Caco-2 (cell line): ENCODE measurements around the gene MYOM3. TPM values are rescaled to one million over a fixed set of nuclear protein-coding genes. Genes with fewer than 3 reads are reported as not detected.

Source experiments
- BruUV-seq: library from RNA; stranded (reverse); fragments of 400-500 nt; replicated peaks from 2 replicates; lab custom pipeline; 2021; lab: Mats Ljungman, UMichigan
- CTCF ChIA-PET: fragments of 300-600 bp; sonication (Branson Sonifier 250); formaldehyde crosslinking; loops from one replicate; lab custom pipeline; 2022; ENCODE audit warnings: antibody characterized with exemption; lab: Charles Lee
- POLR2A ChIA-PET: fragments of 300-600 bp; sonication (Branson Sonifier 250); formaldehyde crosslinking; loops from one replicate; lab custom pipeline; 2022; ENCODE audit warnings: antibody characterized with exemption; lab: Charles Lee
- DNase-seq, 2 experiments: peaks; one replicate each; pipeline versions ENCODE4 v3.0.0 to v3.0.0-alpha.2; 2020 to 2022
- H3K27me3 ChIP-seq: replicated peaks from 2 replicates; pipeline ENCODE4 v1.6.0; 2011; ENCODE audit warnings: low read length; ENCODE audit not compliant: control insufficient read depth, insufficient read depth
- H3K36me3 ChIP-seq: 2 replicates; pipeline ENCODE4 v1.5.1; 2011; ENCODE audit warnings: low read length; ENCODE audit not compliant: control insufficient read depth, insufficient read depth
- H3K4me1 ChIP-seq: fragments of 250-450 bp; sonication (Bioruptor Pico); 2 replicates; pipeline ENCODE4 v1.5.1; 2020; ENCODE audit warnings: mild to moderate bottlenecking
- H3K4me3 ChIP-seq: 2 replicates; pipeline ENCODE4 v1.5.1; 2011; ENCODE audit warnings: low read depth, mild to moderate bottlenecking, control low read depth, low read length
- H3K9me3 ChIP-seq: fragments of 250-450 bp; sonication (Bioruptor Pico); 2 replicates; pipeline ENCODE4 v1.5.1; 2020; ENCODE audit warnings: mild to moderate bottlenecking, moderate library complexity
- H3K27ac Mint-ChIP-seq: one replicate; pipeline ENCODE4 v1.8.0; 2022; ENCODE audit warnings: mixed read lengths; ENCODE audit not compliant: unreplicated experiment
- H3K27me3 Mint-ChIP-seq: one replicate; pipeline ENCODE4 v1.8.0; 2022; ENCODE audit warnings: mixed read lengths; ENCODE audit not compliant: insufficient read depth, unreplicated experiment
- H3K36me3 Mint-ChIP-seq: one replicate; pipeline ENCODE4 v1.8.0; 2022; ENCODE audit warnings: mild to moderate bottlenecking, mixed read lengths; ENCODE audit not compliant: insufficient read depth, unreplicated experiment
- H3K4me1 Mint-ChIP-seq: one replicate; pipeline ENCODE4 v1.8.0; 2022; ENCODE audit warnings: low read depth, mixed read lengths; ENCODE audit not compliant: unreplicated experiment
- H3K4me3 Mint-ChIP-seq: one replicate; pipeline ENCODE4 v1.8.0; 2022; ENCODE audit warnings: mild to moderate bottlenecking, moderate library complexity, mixed read lengths; ENCODE audit not compliant: unreplicated experiment
- H3K9me3 Mint-ChIP-seq: one replicate; pipeline ENCODE4 v1.8.0; 2022; ENCODE audit warnings: mixed read lengths; ENCODE audit not compliant: unreplicated experiment
- CTCF ChIP-seq, 2 experiments: fragments of 200-600 bp in 1 of 2; IDR thresholded peaks; 1 replicate in 1 of 2; 2 replicates in 1 of 2; pipeline versions ENCODE4 v1.5.1 to v1.8.0; 2011 to 2022; ENCODE audit warnings: antibody characterized with exemption in 1 of 2, control low read depth in 1 of 2, inconsistent platforms in 1 of 2, low read depth in 1 of 2, low read length in 1 of 2, mild to moderate bottlenecking in 1 of 2, moderate library complexity in 1 of 2; ENCODE audit not compliant: insufficient read depth in 1 of 2, severe bottlenecking in 1 of 2, unreplicated experiment in 1 of 2
- intact Hi-C: fragments of 100-400 bp; cut with micrococcal nuclease; formaldehyde crosslinking; loops from one replicate; pipeline ENCODE4 v1.10.0; 2022; ENCODE audit not compliant: unreplicated experiment
- total RNA-seq: library from RNA; stranded (reverse); gene quantifications from 2 replicates; pipeline ENCODE4 v1.2.3, GENCODE V29; 2022

The MYOM3 gene
- total RNA-seq, 1 experiment from 2014 or later: not detected

- CTCF ChIA-PET: no interaction called here
- Mint-ChIP-seq H3K4me3 (no peak overlapping the region), H3K9me3 (no peaks in the 10 kb centered on the region), H3K4me1 (no peaks in the 10 kb centered on the region), H3K27ac (no peak overlapping the region), H3K27me3 (no peaks in the 10 kb centered on the region), H3K36me3 (no peaks in the 10 kb centered on the region)
- no peaks in the 10 kb centered on the region for H3K36me3 ChIP-seq
- no peaks in the 10 kb centered on the region for H3K9me3 ChIP-seq
- no peaks in the 10 kb centered on the region for H3K27me3 ChIP-seq
- POLR2A ChIA-PET: no interaction called here
- no peak for DNase-seq
- no TSS peak for BruUV-seq
- TF ChIP-seq CTCF (IDR thresholded peaks at IDR 0.05; ENCODE audit: insufficient read depth in 1 of 2, low read depth in 1 of 2, low read length in 1 of 2, severe bottlenecking in 1 of 2, unreplicated experiment in 1 of 2): no peak
- H3K4me1 ChIP-seq: no peaks in the 10 kb centered on the region
- no peak overlapping the region for H3K4me3 ChIP-seq
- intact Hi-C loops: no loop called here
Observed at GRCh38 chr1:24055681-24056080, 56.3 kb downstream of the MYOM3 start.

GRCh38 chr1:24052220-24052619 lies 59.7 kb downstream of the MYOM3 start:
- no peak overlapping the region for H3K27ac Mint-ChIP-seq
- H3K27me3 Mint-ChIP-seq: no peaks in the 10 kb centered on the region
- BruUV-seq: no TSS peak
- intact Hi-C loops: no loop called here
- no peak for DNase-seq
- H3K4me3 Mint-ChIP-seq: no peak overlapping the region
- H3K4me1 Mint-ChIP-seq: peaks cover 4% of the 10 kb centered on the region
- H3K9me3 Mint-ChIP-seq: no peaks in the 10 kb centered on the region
- Histone ChIP-seq H3K4me3 (no peak overlapping the region), H3K27me3 (no peaks in the 10 kb centered on the region), H3K36me3 (no peaks in the 10 kb centered on the region), H3K9me3 (no peaks in the 10 kb centered on the region), H3K4me1 (peaks cover under 1% of the 10 kb centered on the region; the same call in 1 of the 2 replicates)
- CTCF ChIA-PET: no interaction called here
- no peaks in the 10 kb centered on the region for H3K36me3 Mint-ChIP-seq
- TF ChIP-seq CTCF (IDR thresholded peaks at IDR 0.05; ENCODE audit: insufficient read depth in 1 of 2, low read depth in 1 of 2, low read length in 1 of 2, severe bottlenecking in 1 of 2, unreplicated experiment in 1 of 2): no peak
- POLR2A ChIA-PET: no interaction called here

GRCh38 chr1:24051206-24051945 lies 60.6 kb downstream of the MYOM3 start:
- H3K36me3 ChIP-seq: no peaks in the 10 kb centered on the region
- no peaks in the 10 kb centered on the region for H3K9me3 ChIP-seq
- DNase-seq: no peak
- Mint-ChIP-seq H3K4me3 (no peak overlapping the region), H3K4me1 (peaks cover 6% of the 10 kb centered on the region), H3K27me3 (no peaks in the 10 kb centered on the region), H3K9me3 (no peaks in the 10 kb centered on the region), H3K36me3 (no peaks in the 10 kb centered on the region), H3K27ac (no peak overlapping the region)
- peaks cover 6% of the 10 kb centered on the region; the same call in 1 of the 2 replicates for H3K4me1 ChIP-seq
- no peak overlapping the region for H3K4me3 ChIP-seq
- intact Hi-C loops: no loop called here
- no peak for TF ChIP-seq CTCF (IDR thresholded peaks at IDR 0.05; ENCODE audit: insufficient read depth in 1 of 2, low read depth in 1 of 2, low read length in 1 of 2, severe bottlenecking in 1 of 2, unreplicated experiment in 1 of 2)
- POLR2A ChIA-PET: no interaction called here
- CTCF ChIA-PET: no interaction called here
- BruUV-seq: no TSS peak
- no peaks in the 10 kb centered on the region for H3K27me3 ChIP-seq
